GM12878 (cell line): ENCODE data around the gene INPP4B. TPM values are rescaled to one million over a fixed set of nuclear protein-coding genes. Genes with fewer than 3 reads are reported as not detected.

Experiments
- ATAC-seq: fragments of 200-7000 bp; cut with Tn5 transposase; 3 replicates; pipeline ENCODE4 v1.9.1; 2020; ENCODE audit warnings: mild to moderate bottlenecking, moderate library complexity
- BruUV-seq: library from RNA; stranded (reverse); fragments of 400-500 nt; replicated peaks from 2 replicates; lab custom pipeline; 2021; lab: Mats Ljungman, UMichigan
- CTCF ChIA-PET: fragments of 300-600 bp; sonication (Branson Sonifier 250); formaldehyde crosslinking; extraction: SDS; loops from one replicate; lab custom pipeline; 2021; ENCODE audit warnings: inconsistent platforms; lab: Yijun Ruan, JAX
- POLR2A ChIA-PET: fragments of 350-600 bp; formaldehyde crosslinking; extraction: SDS; loops from one replicate; lab custom pipeline; 2021; ENCODE audit warnings: inconsistent platforms; lab: Charles Lee
- RAD21 ChIA-PET: fragments of 300-600 bp; sonication (Branson Sonifier 250); formaldehyde crosslinking; loops from one replicate; lab custom pipeline; 2023; ENCODE audit warnings: antibody characterized with exemption; ENCODE audit not compliant: unreplicated experiment; lab: Charles Lee
- SMC1A ChIA-PET: fragments of 300-600 bp; sonication (Branson Sonifier 250); formaldehyde crosslinking; loops from one replicate; lab custom pipeline; 2023; ENCODE audit not compliant: unreplicated experiment, uncharacterized antibody; lab: Charles Lee
- DNase-seq: peaks from one replicate; pipeline ENCODE4 v3.0.0-alpha.2; 2011; ENCODE audit warnings: low read depth, low spot score
- FAIRE-seq: peaks from 3 replicates; lab custom pipeline; 2011; peaks lifted over from hg19 to GRCh38; lab: Jason Lieb, UNC
- H2AFZ ChIP-seq: 2 replicates; pipeline ENCODE4 v1.6.0; 2011; ENCODE audit warnings: low read depth, low read length, control low read depth; ENCODE audit not compliant: control insufficient read depth
- H3K27ac ChIP-seq: 2 replicates; pipeline ENCODE4 v1.5.1; 2011; ENCODE audit warnings: control low read depth; ENCODE audit not compliant: control insufficient read depth, insufficient read depth
- H3K27me3 ChIP-seq, 2 experiments: replicated peaks in 1 of 2; 2 replicates each; pipeline versions ENCODE4 v1.6.0 to v1.6.1; 2011; ENCODE audit warnings: low read length in 1 of 2; ENCODE audit not compliant: control insufficient read depth in 2 of 2, insufficient read depth in 2 of 2
- H3K36me3 ChIP-seq, 2 experiments: 2 replicates each; pipeline ENCODE4 v1.5.1; 2011; ENCODE audit warnings: low read length in 1 of 2; ENCODE audit not compliant: control insufficient read depth in 2 of 2, insufficient read depth in 2 of 2
- H3K4me1 ChIP-seq: 2 replicates; pipeline ENCODE4 v1.6.1; 2011; ENCODE audit warnings: mild to moderate bottlenecking, low read length, moderate library complexity, mixed read lengths; ENCODE audit not compliant: control insufficient read depth, insufficient read depth
- H3K4me2 ChIP-seq: 2 replicates; pipeline ENCODE4 v1.6.0; 2011; ENCODE audit warnings: control low read depth; ENCODE audit not compliant: control insufficient read depth, insufficient read depth
- H3K4me3 ChIP-seq: fragments of 200-600 bp; sonication (generic); 2 replicates; pipeline ENCODE4 v1.5.1; 2016
- H3K79me2 ChIP-seq: 2 replicates; pipeline ENCODE4 v1.6.0; 2011; ENCODE audit warnings: low read length; ENCODE audit not compliant: control insufficient read depth, insufficient read depth
- H3K9ac ChIP-seq: 2 replicates; pipeline ENCODE4 v1.8.0; 2011; ENCODE audit warnings: low read length, control low read depth, mixed read lengths; ENCODE audit not compliant: control insufficient read depth, insufficient read depth
- H3K9me3 ChIP-seq: replicated peaks from 3 replicates; pipeline ENCODE4 v1.5.1; 2011; ENCODE audit warnings: mild to moderate bottlenecking, low read length; ENCODE audit not compliant: control insufficient read depth, insufficient read depth
- H4K20me1 ChIP-seq: 2 replicates; pipeline ENCODE4 v1.6.0; 2011; ENCODE audit not compliant: control insufficient read depth, insufficient read depth
- ASH2L ChIP-seq: fragments of 300-600, 200-600 bp; sonication (generic); IDR thresholded peaks from 2 replicates; pipeline ENCODE4 v1.6.1; 2017; ENCODE audit warnings: low read depth, mild to moderate bottlenecking, borderline replicate concordance
- CHD1 ChIP-seq: IDR thresholded peaks from 2 replicates; pipeline ENCODE4 v1.6.1; 2012; ENCODE audit warnings: low read depth, low read length, improper control_type of control experiment
- CREB1 ChIP-seq: IDR thresholded peaks from 2 replicates; pipeline ENCODE4 v1.6.1; 2012; ENCODE audit warnings: low read depth, mild to moderate bottlenecking, inconsistent platforms
- HCFC1 ChIP-seq: fragments of 150-350 bp; IDR thresholded peaks from 2 replicates; pipeline ENCODE4 v1.6.1; 2014; ENCODE audit warnings: low read length
- HDAC2 ChIP-seq: fragments of 200-600 bp; sonication (generic); IDR thresholded peaks from 2 replicates; pipeline ENCODE4 v1.6.1; 2017
- KAT2A ChIP-seq: conservative IDR thresholded peaks from 2 replicates; pipeline ENCODE4 v1.6.1; 2011; ENCODE audit warnings: low read depth, low read length; ENCODE audit not compliant: control insufficient read depth
- KDM1A ChIP-seq: fragments of 200-600 bp; sonication (generic); IDR thresholded peaks from 2 replicates; pipeline ENCODE4 v1.6.1; 2016; ENCODE audit warnings: borderline replicate concordance
- MEF2A ChIP-seq: IDR thresholded peaks from 2 replicates; pipeline ENCODE4 v1.6.1; 2011; ENCODE audit warnings: low read depth, mild to moderate bottlenecking, low read length, moderate library complexity; ENCODE audit not compliant: insufficient read depth
- POLR2AphosphoS2 ChIP-seq: IDR thresholded peaks from 2 replicates; pipeline ENCODE4 v1.6.1; 2011; ENCODE audit warnings: low read depth, mild to moderate bottlenecking, low read length, improper control_type of control experiment, moderate library complexity
- SMAD5 ChIP-seq: IDR thresholded peaks from 2 replicates; pipeline ENCODE4 v1.6.1; 2016; ENCODE audit warnings: antibody characterized with exemption, low read depth
- WGBS: methylation state at CpG from one replicate; pipeline ENCODE4 v1.1.6; 2016; ENCODE audit warnings: low lambda C conversion rate; ENCODE audit not compliant: insufficient replicate concordance, insufficient coverage; ENCODE audit errors: missing lambda C conversion rate; 5-methylcytosine and 5-hydroxymethylcytosine counted together
- in situ Hi-C: fragments of 300-500 bp; cut with MboI; formaldehyde crosslinking; loops from 9 replicates; pipeline ENCODE4 v1.14.3; 2018; ENCODE audit warnings: mixed read lengths
- intact Hi-C: fragments of 100-400 bp; cut with micrococcal nuclease; formaldehyde crosslinking; loops from one replicate; pipeline ENCODE4 v1.14.2; 2022; ENCODE audit not compliant: unreplicated experiment
- polyA plus RNA-seq, 11 experiments: library from polyadenylated mRNA; depleted of rRNA in 4 of 11; unstranded in 6 of 11; stranded (reverse) in 5 of 11; fragments of >200 nt; fragmentation: Nextera tagmentation in 4 of 11; fragmentation: Illumina TruSeq in 1 of 11; extraction: Ambion mirVana in 4 of 11; extraction: Trizol in 1 of 11; gene quantifications; 1 replicate in 1 of 11; 2 replicates in 10 of 11; pipeline versions ENCODE4 v1.2.1 to v1.2.3, GENCODE V29; 2011 to 2016; ENCODE audit warnings: inconsistent platforms in 2 of 11, missing spikeins in 2 of 11, low read depth in 1 of 11
- total RNA-seq, 4 experiments: library from RNA; depleted of rRNA in 3 of 4; stranded (reverse); fragments of >200 nt in 3 of 4; fragmentation: Illumina TruSeq in 1 of 4; extraction: Trizol in 1 of 4; gene quantifications; 2 replicates each; pipeline versions ENCODE4 v1.2.1 to v1.2.3, GENCODE V29; 2013 to 2021
- TF ChIP-seq, protein P1 (sequence below): fragments of 150-350 bp; IDR thresholded peaks from 2 replicates; pipeline ENCODE4 v1.6.1; 2016; ENCODE audit warnings: low read depth, low read length
- TF ChIP-seq, protein P2 (sequence below): fragments of 450-650 bp; IDR thresholded peaks from 2 replicates; pipeline ENCODE4 v1.6.1; 2018; ENCODE audit warnings: mild to moderate bottlenecking, low read depth, moderate library complexity; ENCODE audit not compliant: partially characterized antibody
- TF ChIP-seq, protein P3 (sequence below): fragments of 450-650 bp; IDR thresholded peaks from 2 replicates; pipeline ENCODE4 v1.6.1; 2016; ENCODE audit warnings: mild to moderate bottlenecking, moderate library complexity, borderline replicate concordance

Gene INPP4B
- total and polyA plus RNA-seq, 10 of the 15 experiments (the other 5 are each of a cell fraction or from before 2014, with no cell fraction given): 0.53 to 11.2 (median 0.95) TPM

DNA sequence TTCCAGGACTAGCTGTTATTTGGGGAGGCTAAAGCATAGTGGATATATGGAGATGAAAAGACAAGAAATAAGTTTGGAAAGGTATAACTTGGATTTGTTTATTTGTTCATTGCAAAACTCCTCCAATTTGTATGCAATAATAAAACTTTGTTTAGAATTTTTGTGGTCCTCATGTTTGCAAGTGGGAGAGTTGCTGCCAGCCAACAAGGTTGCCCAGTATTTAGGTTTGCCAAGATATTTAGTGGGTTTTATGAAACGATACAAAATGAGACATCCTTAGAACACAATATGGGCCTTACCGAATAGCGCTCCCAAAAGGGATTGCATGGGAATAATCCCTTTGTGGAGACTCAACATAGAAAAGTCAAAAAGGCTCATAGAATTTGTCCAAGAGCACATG lies 162.1 kb downstream of the INPP4B start (continued):
- TF ChIP-seq, protein P1, sequence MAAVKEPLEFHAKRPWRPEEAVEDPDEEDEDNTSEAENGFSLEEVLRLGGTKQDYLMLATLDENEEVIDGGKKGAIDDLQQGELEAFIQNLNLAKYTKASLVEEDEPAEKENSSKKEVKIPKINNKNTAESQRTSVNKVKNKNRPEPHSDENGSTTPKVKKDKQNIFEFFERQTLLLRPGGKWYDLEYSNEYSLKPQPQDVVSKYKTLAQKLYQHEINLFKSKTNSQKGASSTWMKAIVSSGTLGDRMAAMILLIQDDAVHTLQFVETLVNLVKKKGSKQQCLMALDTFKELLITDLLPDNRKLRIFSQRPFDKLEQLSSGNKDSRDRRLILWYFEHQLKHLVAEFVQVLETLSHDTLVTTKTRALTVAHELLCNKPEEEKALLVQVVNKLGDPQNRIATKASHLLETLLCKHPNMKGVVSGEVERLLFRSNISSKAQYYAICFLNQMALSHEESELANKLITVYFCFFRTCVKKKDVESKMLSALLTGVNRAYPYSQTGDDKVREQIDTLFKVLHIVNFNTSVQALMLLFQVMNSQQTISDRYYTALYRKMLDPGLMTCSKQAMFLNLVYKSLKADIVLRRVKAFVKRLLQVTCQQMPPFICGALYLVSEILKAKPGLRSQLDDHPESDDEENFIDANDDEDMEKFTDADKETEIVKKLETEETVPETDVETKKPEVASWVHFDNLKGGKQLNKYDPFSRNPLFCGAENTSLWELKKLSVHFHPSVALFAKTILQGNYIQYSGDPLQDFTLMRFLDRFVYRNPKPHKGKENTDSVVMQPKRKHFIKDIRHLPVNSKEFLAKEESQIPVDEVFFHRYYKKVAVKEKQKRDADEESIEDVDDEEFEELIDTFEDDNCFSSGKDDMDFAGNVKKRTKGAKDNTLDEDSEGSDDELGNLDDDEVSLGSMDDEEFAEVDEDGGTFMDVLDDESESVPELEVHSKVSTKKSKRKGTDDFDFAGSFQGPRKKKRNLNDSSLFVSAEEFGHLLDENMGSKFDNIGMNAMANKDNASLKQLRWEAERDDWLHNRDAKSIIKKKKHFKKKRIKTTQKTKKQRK: no peak
- TF ChIP-seq KDM1A (no peak), POLR2AphosphoS2 (no peak), SMAD5 (no peak), CHD1 (no peak), CREB1 (no peak)

DNA sequence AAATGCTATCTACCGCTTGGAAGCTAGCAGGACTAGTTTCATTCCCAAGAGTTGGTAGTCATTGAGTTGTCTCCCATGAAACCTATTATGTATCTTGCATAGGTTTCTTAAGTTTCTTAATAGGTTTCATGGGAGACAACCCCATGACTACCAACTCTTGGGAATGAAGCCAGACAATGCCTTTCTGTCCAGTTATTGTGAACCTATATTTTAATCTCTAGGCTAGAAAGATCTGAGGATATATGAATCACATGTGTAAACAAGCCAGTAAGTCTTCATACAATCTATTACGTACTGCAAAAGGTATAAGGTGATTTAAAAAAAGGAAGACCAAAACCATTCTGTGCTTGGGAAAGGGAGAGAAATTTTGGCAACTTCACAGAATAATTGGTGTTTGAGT lies 162.6 kb downstream of the INPP4B start:
- H4K20me1 ChIP-seq: no peaks in the 10 kb centered on the region
- no peak overlapping the region for H3K4me2 ChIP-seq
- ChIA-PET SMC1A (no interaction called here), POLR2A (no interaction called here), RAD21 (no interaction called here), CTCF (no interaction called here)
- H3K27me3 ChIP-seq: no peaks in the 10 kb centered on the region
- no TSS peak for BruUV-seq
- H3K9me3 ChIP-seq: no peaks in the 10 kb centered on the region
- no peak for FAIRE-seq
- intact Hi-C loops: no loop called here
- no peaks in the 10 kb centered on the region for H3K4me1 ChIP-seq
- no peaks in the 10 kb centered on the region for H3K79me2 ChIP-seq
- no peaks in the 10 kb centered on the region for H3K36me3 ChIP-seq
- H3K27ac ChIP-seq: no peak overlapping the region
- ATAC-seq: no peak
- DNase-seq: no peak
- WGBS: 18% methylated on average over 2 of the region's 2 CpGs
- H3K9ac ChIP-seq: no peak overlapping the region
- no peak overlapping the region for H2AFZ ChIP-seq
- in situ Hi-C loops: no loop called here
- no peak overlapping the region for H3K4me3 ChIP-seq
- TF ChIP-seq, protein P2, sequence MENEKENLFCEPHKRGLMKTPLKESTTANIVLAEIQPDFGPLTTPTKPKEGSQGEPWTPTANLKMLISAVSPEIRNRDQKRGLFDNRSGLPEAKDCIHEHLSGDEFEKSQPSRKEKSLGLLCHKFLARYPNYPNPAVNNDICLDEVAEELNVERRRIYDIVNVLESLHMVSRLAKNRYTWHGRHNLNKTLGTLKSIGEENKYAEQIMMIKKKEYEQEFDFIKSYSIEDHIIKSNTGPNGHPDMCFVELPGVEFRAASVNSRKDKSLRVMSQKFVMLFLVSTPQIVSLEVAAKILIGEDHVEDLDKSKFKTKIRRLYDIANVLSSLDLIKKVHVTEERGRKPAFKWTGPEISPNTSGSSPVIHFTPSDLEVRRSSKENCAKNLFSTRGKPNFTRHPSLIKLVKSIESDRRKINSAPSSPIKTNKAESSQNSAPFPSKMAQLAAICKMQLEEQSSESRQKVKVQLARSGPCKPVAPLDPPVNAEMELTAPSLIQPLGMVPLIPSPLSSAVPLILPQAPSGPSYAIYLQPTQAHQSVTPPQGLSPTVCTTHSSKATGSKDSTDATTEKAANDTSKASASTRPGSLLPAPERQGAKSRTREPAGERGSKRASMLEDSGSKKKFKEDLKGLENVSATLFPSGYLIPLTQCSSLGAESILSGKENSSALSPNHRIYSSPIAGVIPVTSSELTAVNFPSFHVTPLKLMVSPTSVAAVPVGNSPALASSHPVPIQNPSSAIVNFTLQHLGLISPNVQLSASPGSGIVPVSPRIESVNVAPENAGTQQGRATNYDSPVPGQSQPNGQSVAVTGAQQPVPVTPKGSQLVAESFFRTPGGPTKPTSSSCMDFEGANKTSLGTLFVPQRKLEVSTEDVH: no peak
- TF ChIP-seq ASH2L (no peak), KAT2A (no peak), MEF2A (no peak), HDAC2 (no peak), HCFC1 (no peak)
- TF ChIP-seq, protein P3, sequence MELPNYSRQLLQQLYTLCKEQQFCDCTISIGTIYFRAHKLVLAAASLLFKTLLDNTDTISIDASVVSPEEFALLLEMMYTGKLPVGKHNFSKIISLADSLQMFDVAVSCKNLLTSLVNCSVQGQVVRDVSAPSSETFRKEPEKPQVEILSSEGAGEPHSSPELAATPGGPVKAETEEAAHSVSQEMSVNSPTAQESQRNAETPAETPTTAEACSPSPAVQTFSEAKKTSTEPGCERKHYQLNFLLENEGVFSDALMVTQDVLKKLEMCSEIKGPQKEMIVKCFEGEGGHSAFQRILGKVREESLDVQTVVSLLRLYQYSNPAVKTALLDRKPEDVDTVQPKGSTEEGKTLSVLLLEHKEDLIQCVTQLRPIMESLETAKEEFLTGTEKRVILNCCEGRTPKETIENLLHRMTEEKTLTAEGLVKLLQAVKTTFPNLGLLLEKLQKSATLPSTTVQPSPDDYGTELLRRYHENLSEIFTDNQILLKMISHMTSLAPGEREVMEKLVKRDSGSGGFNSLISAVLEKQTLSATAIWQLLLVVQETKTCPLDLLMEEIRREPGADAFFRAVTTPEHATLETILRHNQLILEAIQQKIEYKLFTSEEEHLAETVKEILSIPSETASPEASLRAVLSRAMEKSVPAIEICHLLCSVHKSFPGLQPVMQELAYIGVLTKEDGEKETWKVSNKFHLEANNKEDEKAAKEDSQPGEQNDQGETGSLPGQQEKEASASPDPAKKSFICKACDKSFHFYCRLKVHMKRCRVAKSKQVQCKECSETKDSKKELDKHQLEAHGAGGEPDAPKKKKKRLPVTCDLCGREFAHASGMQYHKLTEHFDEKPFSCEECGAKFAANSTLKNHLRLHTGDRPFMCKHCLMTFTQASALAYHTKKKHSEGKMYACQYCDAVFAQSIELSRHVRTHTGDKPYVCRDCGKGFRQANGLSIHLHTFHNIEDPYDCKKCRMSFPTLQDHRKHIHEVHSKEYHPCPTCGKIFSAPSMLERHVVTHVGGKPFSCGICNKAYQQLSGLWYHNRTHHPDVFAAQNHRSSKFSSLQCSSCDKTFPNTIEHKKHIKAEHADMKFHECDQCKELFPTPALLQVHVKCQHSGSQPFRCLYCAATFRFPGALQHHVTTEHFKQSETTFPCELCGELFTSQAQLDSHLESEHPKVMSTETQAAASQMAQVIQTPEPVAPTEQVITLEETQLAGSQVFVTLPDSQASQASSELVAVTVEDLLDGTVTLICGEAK: no peak
